GM12878 (cell line): Measurements from ENCODE around the gene IL1B. TPM values are rescaled to one million over a fixed set of nuclear protein-coding genes. Genes with fewer than 3 reads are reported as not detected.

ENCODE experiments used
- ATAC-seq: fragments of 200-7000 bp; cut with Tn5 transposase; 3 replicates; pipeline ENCODE4 v1.9.1; 2020; ENCODE audit warnings: mild to moderate bottlenecking, moderate library complexity
- BruUV-seq: library from RNA; stranded (reverse); fragments of 400-500 nt; replicated peaks from 2 replicates; lab custom pipeline; 2021; lab: Mats Ljungman, UMichigan
- CTCF ChIA-PET: fragments of 300-600 bp; sonication (Branson Sonifier 250); formaldehyde crosslinking; extraction: SDS; loops from one replicate; lab custom pipeline; 2021; ENCODE audit warnings: inconsistent platforms; lab: Yijun Ruan, JAX
- POLR2A ChIA-PET: fragments of 350-600 bp; formaldehyde crosslinking; extraction: SDS; loops from one replicate; lab custom pipeline; 2021; ENCODE audit warnings: inconsistent platforms; lab: Charles Lee
- RAD21 ChIA-PET: fragments of 300-600 bp; sonication (Branson Sonifier 250); formaldehyde crosslinking; loops from one replicate; lab custom pipeline; 2023; ENCODE audit warnings: antibody characterized with exemption; ENCODE audit not compliant: unreplicated experiment; lab: Charles Lee
- SMC1A ChIA-PET: fragments of 300-600 bp; sonication (Branson Sonifier 250); formaldehyde crosslinking; loops from one replicate; lab custom pipeline; 2023; ENCODE audit not compliant: unreplicated experiment, uncharacterized antibody; lab: Charles Lee
- DNase-seq: peaks from one replicate; pipeline ENCODE4 v3.0.0-alpha.2; 2011; ENCODE audit warnings: low read depth, low spot score
- FAIRE-seq: peaks from 3 replicates; lab custom pipeline; 2011; peaks lifted over from hg19 to GRCh38; lab: Jason Lieb, UNC
- H2AFZ ChIP-seq: 2 replicates; pipeline ENCODE4 v1.6.0; 2011; ENCODE audit warnings: low read depth, low read length, control low read depth; ENCODE audit not compliant: control insufficient read depth
- H3K27ac ChIP-seq: 2 replicates; pipeline ENCODE4 v1.5.1; 2011; ENCODE audit warnings: control low read depth; ENCODE audit not compliant: control insufficient read depth, insufficient read depth
- H3K27me3 ChIP-seq, 2 experiments: replicated peaks in 1 of 2; 2 replicates each; pipeline versions ENCODE4 v1.6.0 to v1.6.1; 2011; ENCODE audit warnings: low read length in 1 of 2; ENCODE audit not compliant: control insufficient read depth in 2 of 2, insufficient read depth in 2 of 2
- H3K36me3 ChIP-seq, 2 experiments: 2 replicates each; pipeline ENCODE4 v1.5.1; 2011; ENCODE audit warnings: low read length in 1 of 2; ENCODE audit not compliant: control insufficient read depth in 2 of 2, insufficient read depth in 2 of 2
- H3K4me1 ChIP-seq: 2 replicates; pipeline ENCODE4 v1.6.1; 2011; ENCODE audit warnings: mild to moderate bottlenecking, low read length, moderate library complexity, mixed read lengths; ENCODE audit not compliant: control insufficient read depth, insufficient read depth
- H3K4me2 ChIP-seq: 2 replicates; pipeline ENCODE4 v1.6.0; 2011; ENCODE audit warnings: control low read depth; ENCODE audit not compliant: control insufficient read depth, insufficient read depth
- H3K4me3 ChIP-seq: fragments of 200-600 bp; sonication (generic); 2 replicates; pipeline ENCODE4 v1.5.1; 2016
- H3K79me2 ChIP-seq: 2 replicates; pipeline ENCODE4 v1.6.0; 2011; ENCODE audit warnings: low read length; ENCODE audit not compliant: control insufficient read depth, insufficient read depth
- H3K9ac ChIP-seq: 2 replicates; pipeline ENCODE4 v1.8.0; 2011; ENCODE audit warnings: low read length, control low read depth, mixed read lengths; ENCODE audit not compliant: control insufficient read depth, insufficient read depth
- H3K9me3 ChIP-seq: replicated peaks from 3 replicates; pipeline ENCODE4 v1.5.1; 2011; ENCODE audit warnings: mild to moderate bottlenecking, low read length; ENCODE audit not compliant: control insufficient read depth, insufficient read depth
- H4K20me1 ChIP-seq: 2 replicates; pipeline ENCODE4 v1.6.0; 2011; ENCODE audit not compliant: control insufficient read depth, insufficient read depth
- BHLHE40 ChIP-seq, 2 experiments: fragments of 450-650 bp in 1 of 2; IDR thresholded peaks; 2 replicates each; pipeline ENCODE4 v1.6.1; 2011 to 2017; ENCODE audit warnings: low read depth in 2 of 2, borderline replicate concordance in 1 of 2, improper control_type of control experiment in 1 of 2, low read length in 1 of 2, mild to moderate bottlenecking in 1 of 2
- E2F8 ChIP-seq: fragments of 450-650 bp; IDR thresholded peaks from 2 replicates; pipeline ENCODE4 v1.6.1; 2018; ENCODE audit warnings: mild to moderate bottlenecking, low read depth, moderate library complexity; ENCODE audit not compliant: partially characterized antibody
- EED ChIP-seq: sonication (generic); IDR thresholded peaks from 2 replicates; pipeline ENCODE4 v1.6.1; 2016; ENCODE audit warnings: antibody characterized with exemption, low read depth
- EP300 ChIP-seq, 2 experiments: fragments of 150-350 bp in 1 of 2; IDR thresholded peaks; 2 replicates each; pipeline ENCODE4 v1.6.1; 2011 to 2012; ENCODE audit warnings: low read depth in 2 of 2, low read length in 2 of 2, borderline replicate concordance in 1 of 2, improper control_type of control experiment in 1 of 2, inconsistent platforms in 1 of 2; ENCODE audit not compliant: control insufficient read depth in 1 of 2
- HDAC2 ChIP-seq: fragments of 200-600 bp; sonication (generic); IDR thresholded peaks from 2 replicates; pipeline ENCODE4 v1.6.1; 2017
- IKZF2 ChIP-seq, 2 experiments: fragments of 450-650 bp; IDR thresholded peaks; 2 replicates each; pipeline ENCODE4 v1.6.1; 2017; ENCODE audit warnings: mild to moderate bottlenecking in 2 of 2, moderate library complexity in 2 of 2
- IRF4 ChIP-seq: IDR thresholded peaks from 2 replicates; pipeline ENCODE4 v1.6.1; 2011; ENCODE audit warnings: low read depth, low read length
- LARP7 ChIP-seq: fragments of 450-650 bp; IDR thresholded peaks from 2 replicates; pipeline ENCODE4 v1.6.1; 2017; ENCODE audit warnings: mild to moderate bottlenecking
- PAX8 ChIP-seq: fragments of 450-650 bp; IDR thresholded peaks from 2 replicates; pipeline ENCODE4 v1.6.1; 2017; ENCODE audit warnings: mild to moderate bottlenecking, moderate library complexity
- RELB ChIP-seq: fragments of 450-650 bp; IDR thresholded peaks from 2 replicates; pipeline ENCODE4 v1.6.1; 2017; ENCODE audit warnings: low read depth, mild to moderate bottlenecking, moderate library complexity
- SMAD5 ChIP-seq: IDR thresholded peaks from 2 replicates; pipeline ENCODE4 v1.6.1; 2016; ENCODE audit warnings: antibody characterized with exemption, low read depth
- TCF7 ChIP-seq: IDR thresholded peaks from 2 replicates; pipeline ENCODE4 v1.6.1; 2014; ENCODE audit warnings: antibody characterized with exemption, borderline replicate concordance
- WGBS: methylation state at CpG from one replicate; pipeline ENCODE4 v1.1.6; 2016; ENCODE audit warnings: low lambda C conversion rate; ENCODE audit not compliant: insufficient replicate concordance, insufficient coverage; ENCODE audit errors: missing lambda C conversion rate; 5-methylcytosine and 5-hydroxymethylcytosine counted together
- in situ Hi-C: fragments of 300-500 bp; cut with MboI; formaldehyde crosslinking; loops from 9 replicates; pipeline ENCODE4 v1.14.3; 2018; ENCODE audit warnings: mixed read lengths
- intact Hi-C: fragments of 100-400 bp; cut with micrococcal nuclease; formaldehyde crosslinking; loops from one replicate; pipeline ENCODE4 v1.14.2; 2022; ENCODE audit not compliant: unreplicated experiment
- polyA plus RNA-seq, 11 experiments: library from polyadenylated mRNA; depleted of rRNA in 4 of 11; unstranded in 6 of 11; stranded (reverse) in 5 of 11; fragments of >200 nt; fragmentation: Nextera tagmentation in 4 of 11; fragmentation: Illumina TruSeq in 1 of 11; extraction: Ambion mirVana in 4 of 11; extraction: Trizol in 1 of 11; gene quantifications; 1 replicate in 1 of 11; 2 replicates in 10 of 11; pipeline versions ENCODE4 v1.2.1 to v1.2.3, GENCODE V29; 2011 to 2016; ENCODE audit warnings: inconsistent platforms in 2 of 11, missing spikeins in 2 of 11, low read depth in 1 of 11
- total RNA-seq, 4 experiments: library from RNA; depleted of rRNA in 3 of 4; stranded (reverse); fragments of >200 nt in 3 of 4; fragmentation: Illumina TruSeq in 1 of 4; extraction: Trizol in 1 of 4; gene quantifications; 2 replicates each; pipeline versions ENCODE4 v1.2.1 to v1.2.3, GENCODE V29; 2013 to 2021
- TF ChIP-seq, protein P1 (sequence below): fragments of 450-650 bp; IDR thresholded peaks from 2 replicates; pipeline ENCODE4 v1.6.1; 2017; ENCODE audit warnings: mild to moderate bottlenecking, low read depth, inconsistent platforms; ENCODE audit not compliant: poor library complexity, severe bottlenecking

Gene IL1B
- total and polyA plus RNA-seq, 10 of the 15 experiments (the other 5 are each of a cell fraction or from before 2014, with no cell fraction given) = 0.20 to 1.6 (median 0.84) TPM

DNA sequence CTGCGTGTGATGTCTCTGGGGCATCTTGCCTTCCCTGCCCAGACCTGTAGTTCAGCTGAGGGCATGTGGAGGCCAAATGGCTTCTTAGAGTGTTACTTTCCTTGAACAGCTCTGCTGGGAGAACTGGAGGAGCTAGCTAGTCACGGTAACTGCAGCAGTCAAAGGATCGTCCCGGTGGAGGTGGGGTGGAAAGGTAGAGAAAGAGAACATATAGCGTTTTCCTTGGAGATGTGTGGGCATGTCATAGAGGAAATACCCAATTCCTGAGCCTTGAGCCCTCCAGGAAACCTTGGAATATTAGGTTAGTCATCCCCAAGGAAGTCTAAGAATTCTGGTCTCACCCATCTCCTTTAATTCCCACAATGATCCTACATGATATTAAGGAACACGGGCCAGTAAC, 40.8 kb upstream of the IL1B start (continued):
- TF ChIP-seq RELB (no peak), IRF4 (no peak), PAX8 (no peak), EED (no peak), SMAD5 (no peak), BHLHE40 (IDR thresholded peaks at IDR 0.05; ENCODE audit: borderline replicate concordance in 1 of 2, low read depth in 2 of 2, low read length in 1 of 2) (no peak), TCF7 (no peak)
- TF ChIP-seq, protein P1, sequence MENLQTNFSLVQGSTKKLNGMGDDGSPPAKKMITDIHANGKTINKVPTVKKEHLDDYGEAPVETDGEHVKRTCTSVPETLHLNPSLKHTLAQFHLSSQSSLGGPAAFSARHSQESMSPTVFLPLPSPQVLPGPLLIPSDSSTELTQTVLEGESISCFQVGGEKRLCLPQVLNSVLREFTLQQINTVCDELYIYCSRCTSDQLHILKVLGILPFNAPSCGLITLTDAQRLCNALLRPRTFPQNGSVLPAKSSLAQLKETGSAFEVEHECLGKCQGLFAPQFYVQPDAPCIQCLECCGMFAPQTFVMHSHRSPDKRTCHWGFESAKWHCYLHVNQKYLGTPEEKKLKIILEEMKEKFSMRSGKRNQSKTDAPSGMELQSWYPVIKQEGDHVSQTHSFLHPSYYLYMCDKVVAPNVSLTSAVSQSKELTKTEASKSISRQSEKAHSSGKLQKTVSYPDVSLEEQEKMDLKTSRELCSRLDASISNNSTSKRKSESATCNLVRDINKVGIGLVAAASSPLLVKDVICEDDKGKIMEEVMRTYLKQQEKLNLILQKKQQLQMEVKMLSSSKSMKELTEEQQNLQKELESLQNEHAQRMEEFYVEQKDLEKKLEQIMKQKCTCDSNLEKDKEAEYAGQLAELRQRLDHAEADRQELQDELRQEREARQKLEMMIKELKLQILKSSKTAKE = no peak

DNA sequence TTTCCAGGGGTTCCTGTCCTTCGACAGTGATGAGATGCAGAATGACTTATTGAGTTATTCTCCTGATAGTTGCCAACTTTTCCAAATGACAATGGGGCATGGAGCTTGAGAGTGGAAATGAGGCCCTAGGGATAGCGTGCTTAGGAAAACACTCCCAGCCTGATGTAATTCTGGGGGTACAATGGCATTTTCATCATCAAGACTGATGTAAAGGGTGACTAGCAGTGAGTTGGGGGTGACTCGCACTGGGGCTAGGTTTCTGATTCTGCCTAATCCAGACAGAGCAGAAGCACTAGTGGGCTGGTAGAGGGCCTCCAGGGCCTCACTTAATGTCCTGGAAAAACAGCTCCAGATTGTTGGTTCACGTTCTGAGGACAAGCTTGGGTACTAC, 40.4 kb upstream of the IL1B start:
- BruUV-seq = no TSS peak
- ChIA-PET POLR2A (interaction anchor here (0.6 kb wide), 1 partner anchor 124 kb away, joined by 5 read pairs; no protein-coding TSS in a partner anchor), CTCF (interaction anchor here (1.6 to 12.0 kb wide), 2 partner anchors 13 to 130 kb away, joined by 3 to 496 read pairs; no protein-coding TSS in a partner anchor), SMC1A (interaction anchor here (0.6 to 12.1 kb wide), 7 partner anchors 9 to 126 kb away, joined by 3 to 362 read pairs (median 4); no protein-coding TSS in a partner anchor), RAD21 (interaction anchor here (1.0 to 11.8 kb wide), 2 partner anchors 8 to 126 kb away, joined by 3 to 281 read pairs; no protein-coding TSS in a partner anchor)
- no peak overlapping the region for H3K9ac ChIP-seq
- no peak for FAIRE-seq
- H3K4me3 ChIP-seq = no peak overlapping the region
- H3K27ac ChIP-seq = no peak overlapping the region
- H2AFZ ChIP-seq = no peak overlapping the region
- H3K4me2 ChIP-seq = no peak overlapping the region
- H3K27me3 ChIP-seq = no peaks in the 10 kb centered on the region
- no peaks in the 10 kb centered on the region for H4K20me1 ChIP-seq
- in situ Hi-C loops = loop anchor here (5.0 kb wide), 1 partner anchor 125 kb away; no protein-coding TSS in a partner anchor
- no peaks in the 10 kb centered on the region for H3K36me3 ChIP-seq
- no peak for DNase-seq
- no peaks in the 10 kb centered on the region for H3K79me2 ChIP-seq
- intact Hi-C loops = no loop called here
- H3K4me1 ChIP-seq = peaks cover 27% of the 10 kb centered on the region
- no peak for ATAC-seq
- WGBS = 61% methylated on average over 4 of the region's 4 CpGs
- H3K9me3 ChIP-seq = no peaks in the 10 kb centered on the region
- TF ChIP-seq LARP7 (no peak), IRF4 (no peak), E2F8 (no peak), IKZF2 (IDR thresholded peaks at IDR 0.05) (no peak), EP300 (IDR thresholded peaks at IDR 0.05; ENCODE audit: borderline replicate concordance in 1 of 2, control insufficient read depth in 1 of 2, low read depth in 2 of 2, low read length in 2 of 2) (no peak), HDAC2 (no peak)
